Dermis microvascular lymphatic vessel endothelial cell (primary cell): ENCODE results near the gene DTD2. TPM values are rescaled to one million over a fixed set of nuclear protein-coding genes. Genes with fewer than 3 reads are reported as not detected.
"Not testable (repeated sequence)": the region's sequence is repeated elsewhere in the genome, so short reads cannot be mapped to it uniquely, and the experiment has no call there.

Experiments used
- DNase-seq, 2 donors: peaks; one replicate each; pipeline versions ENCODE4 v3.0.0 to v3.0.0-alpha.2; 2010; ENCODE audit warnings: low read depth in 2 of 2
- total RNA-seq: library from RNA; depleted of rRNA; stranded (reverse); fragments of >200 nt; gene quantifications from 2 replicates; pipeline ENCODE4 v1.2.1, GENCODE V29; 2014

Gene DTD2
- total RNA-seq = 20.6 and 24.6 TPM in 2 replicates

DNA sequence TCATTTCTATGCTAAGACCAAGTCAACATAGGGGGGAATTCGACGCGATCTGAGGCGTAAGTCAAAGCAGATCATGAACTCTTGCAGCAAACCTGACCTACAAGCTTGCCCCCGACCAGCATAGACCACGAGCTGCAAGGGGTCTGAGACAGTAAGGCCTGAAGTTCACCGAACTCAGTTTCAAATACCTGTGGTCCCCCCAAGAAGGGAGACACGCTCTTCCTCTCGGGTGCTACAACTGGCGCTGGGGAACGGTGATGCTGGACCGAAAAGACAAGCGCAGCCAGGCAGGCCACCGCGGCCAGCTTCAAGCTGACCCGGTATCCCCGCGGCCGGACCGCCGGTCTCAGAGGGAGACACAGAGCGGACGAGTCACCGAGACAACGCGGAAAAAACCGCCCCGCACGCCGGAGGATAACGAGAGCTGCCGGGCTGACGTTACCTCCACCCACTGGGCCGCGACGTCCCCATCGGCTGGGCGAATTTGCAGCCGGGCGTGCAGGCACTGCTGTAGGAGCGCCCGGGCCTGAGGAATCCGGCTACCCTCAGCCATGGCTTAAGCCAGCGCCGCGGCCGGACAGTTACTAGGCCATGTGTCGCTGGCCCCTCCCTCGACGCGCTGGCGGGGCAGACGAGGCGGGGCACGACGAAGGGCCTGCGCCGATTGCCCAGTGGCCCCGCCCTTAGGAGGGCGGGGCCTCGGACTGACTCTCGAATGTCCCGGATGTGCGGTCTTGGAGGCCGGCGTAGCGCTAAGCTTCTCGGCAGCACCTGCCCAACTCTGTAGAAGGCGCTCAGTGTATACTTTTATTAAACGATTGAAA lies at the start of gene DTD2:
Gene DTD2 (minus strand): TSS at position 666 of the 824 bp plus-strand sequence. CDS start 113 bp downstream, at position 553.
- DNase-seq = peak; percentile 82 to 95

GRCh38 chr14:31505411-31505810 lies 48.1 kb upstream of the DTD2 start:
- peak in 1 of 2 donors; percentile 23 for DNase-seq

DNA sequence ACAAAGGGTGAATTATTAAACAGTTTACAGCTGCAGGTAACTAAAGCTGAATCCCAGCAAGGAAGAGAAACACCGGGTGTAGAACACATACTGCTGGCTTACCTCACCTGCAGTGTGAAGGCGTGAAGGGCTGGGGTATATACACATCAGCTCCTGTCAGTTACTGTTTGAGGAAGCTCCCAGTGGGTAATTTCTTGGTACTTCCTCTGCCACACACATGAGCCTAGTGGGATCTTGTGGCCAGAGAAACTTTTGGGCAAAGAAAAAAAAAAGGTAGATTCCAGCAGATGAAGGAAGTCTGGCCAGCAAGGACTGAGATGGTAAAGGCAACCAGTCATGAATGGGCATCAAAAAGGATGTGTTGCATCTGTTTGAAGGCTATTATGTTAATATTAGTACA lies 44.6 kb upstream of the DTD2 start:
- DNase-seq = no peak

GRCh38 chr14:31492759-31493498 lies 35.6 kb upstream of the DTD2 start:
- DNase-seq = no peak

DNA sequence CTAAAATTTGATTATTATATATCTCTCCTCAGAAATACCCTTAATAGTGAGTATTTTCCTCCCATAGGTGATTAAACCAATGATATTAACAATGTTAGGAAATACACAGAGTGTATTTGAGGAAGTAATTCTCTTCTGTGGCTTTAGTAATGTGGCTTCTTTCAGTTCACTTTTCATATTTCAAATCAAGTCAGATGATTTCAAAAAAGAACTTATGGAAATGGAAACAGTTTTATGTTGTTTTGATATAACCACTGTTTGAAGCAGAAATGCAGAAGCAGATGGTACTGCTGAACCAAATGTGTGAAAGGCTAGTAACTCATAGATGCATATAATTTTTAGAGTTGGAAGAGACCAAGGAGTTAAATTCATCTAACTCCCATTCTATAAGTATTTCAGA lies 32.4 kb upstream of the DTD2 start:
- no peak for DNase-seq

- no peak for DNase-seq
Observed at GRCh38 chr14:31487886-31488285, 30.6 kb upstream of the DTD2 start, which contains the start of gene GPR33. Gene GPR33 (minus strand): TSS chr14:31488039. CDS start chr14:31483965, 4,074 bp downstream.

DNA sequence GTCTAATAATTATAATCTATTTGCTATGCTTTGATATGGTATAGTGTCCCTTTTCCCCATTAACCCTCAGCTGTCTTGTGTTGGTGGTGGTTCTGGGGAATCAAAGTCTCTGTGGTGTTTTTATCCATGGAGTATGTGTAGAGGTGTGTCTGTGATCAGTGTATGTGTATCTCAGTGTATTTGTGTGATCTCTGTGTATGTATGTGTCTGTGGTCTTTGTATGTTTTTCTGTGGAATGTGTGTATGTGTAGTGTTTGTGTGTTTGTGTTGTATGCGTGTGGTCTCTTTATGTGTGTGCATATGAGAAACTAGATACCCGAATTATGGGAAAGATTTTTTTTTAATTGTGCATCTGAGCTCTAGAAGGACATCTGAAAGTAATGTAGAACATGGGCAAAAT lies 29.5 kb upstream of the DTD2 start:
- no peak for DNase-seq

GRCh38 chr14:31484754-31485153 lies 27.4 kb upstream of the DTD2 start:
- no peak for DNase-seq

DNA sequence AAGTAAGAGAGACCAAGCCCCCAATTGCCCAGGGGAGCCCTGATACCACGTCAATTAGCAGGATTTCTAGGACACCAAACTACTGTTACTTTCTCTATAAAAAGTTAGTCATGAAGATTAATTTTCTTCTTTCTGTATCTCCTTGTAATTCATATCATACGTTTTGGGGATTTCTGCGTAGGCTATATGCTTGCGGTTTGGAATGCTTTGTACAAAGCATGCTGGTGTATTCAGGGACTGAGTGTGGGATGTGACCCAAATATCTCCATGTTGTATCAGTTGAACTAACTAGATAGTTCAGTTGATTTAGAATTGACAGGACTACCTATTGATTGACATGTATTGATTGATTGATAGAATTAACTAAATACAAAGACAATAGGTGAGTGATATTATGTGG lies 22.9 kb upstream of the DTD2 start:
- DNase-seq = no peak

DNA sequence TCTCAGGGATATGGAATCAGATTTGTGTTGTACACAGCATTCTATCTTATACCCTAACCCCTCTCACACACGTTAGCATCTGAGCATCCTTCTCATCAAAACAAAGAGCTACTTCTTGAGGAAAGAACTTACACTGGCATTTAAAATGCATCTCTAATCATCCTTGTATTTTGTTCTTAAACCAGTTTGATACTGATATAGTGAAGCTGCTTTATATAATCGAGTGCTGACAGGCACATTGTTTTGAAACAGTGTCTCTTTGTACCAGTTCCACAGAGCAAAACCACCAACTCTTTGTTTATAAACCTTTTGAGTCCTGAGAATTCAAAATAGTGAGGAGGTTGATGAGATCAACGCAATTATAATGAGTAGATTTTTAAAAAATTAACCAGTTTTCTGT lies 21.7 kb upstream of the DTD2 start:
- no peak for DNase-seq

- no peak for DNase-seq
Observed at GRCh38 chr14:31477248-31477647, 19.9 kb upstream of the DTD2 start.

GRCh38 chr14:31476131-31476866 lies 19.0 kb upstream of the DTD2 start:
- DNase-seq = no peak

DNA sequence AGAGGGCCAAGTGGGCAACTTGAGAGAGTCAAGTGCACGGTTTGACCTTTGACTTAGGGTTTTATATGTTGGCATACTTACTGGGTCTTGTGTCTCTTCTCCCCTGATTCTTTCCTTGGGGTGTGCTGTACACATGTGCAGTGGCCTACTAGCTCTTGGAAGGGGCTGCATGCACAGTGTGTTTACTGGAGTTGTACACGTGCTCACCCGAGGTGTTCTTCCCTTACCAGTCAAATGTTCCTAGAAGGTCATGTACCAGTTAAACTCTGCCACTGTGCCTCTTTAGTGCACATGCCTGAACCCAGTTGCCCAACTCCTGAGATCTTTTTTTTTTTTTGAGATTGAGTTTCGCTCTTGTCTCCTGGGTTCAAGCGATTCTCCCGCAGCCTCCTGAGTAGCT lies 9.2 kb upstream of the DTD2 start:
- no peak for DNase-seq

DNA sequence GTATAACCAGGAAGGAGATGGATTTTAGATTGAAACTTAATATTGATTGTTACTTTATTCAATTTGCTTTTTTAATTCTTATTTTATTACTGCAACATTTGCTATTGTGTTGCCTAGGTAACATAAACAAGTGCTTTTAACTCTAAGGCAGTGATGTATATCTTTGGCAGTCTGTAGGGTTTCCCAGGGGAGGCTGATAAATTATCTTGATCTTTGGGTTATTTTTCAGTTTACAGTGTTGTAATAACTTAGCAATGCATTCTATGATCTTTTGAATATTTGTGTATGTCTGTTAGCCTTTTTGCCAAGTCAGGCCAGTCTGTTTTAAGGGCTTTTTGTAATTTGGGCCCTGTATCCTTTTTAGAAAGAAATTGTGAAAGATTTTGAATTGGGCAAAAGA lies 7.8 kb upstream of the DTD2 start:
- no peak for DNase-seq

- not testable (repeated sequence) for DNase-seq
Observed at GRCh38 chr14:31462450-31462849, 5.1 kb upstream of the DTD2 start.

- no peak for DNase-seq
Observed at GRCh38 chr14:31461545-31461944, 4.2 kb upstream of the DTD2 start.

- DNase-seq = no peak
Observed at GRCh38 chr14:31457665-31458659, 656 bp upstream of the DTD2 start.

- peak; percentile 31 to 53 for DNase-seq
Observed at GRCh38 chr14:31449971-31450610, 7.2 kb downstream of the DTD2 start.

- no peak for DNase-seq
Observed at GRCh38 chr14:31449136-31449535, 8.2 kb downstream of the DTD2 start.

- DNase-seq = no peak
Observed at GRCh38 chr14:31445703-31446102, 11.6 kb downstream of the DTD2 start.
